IMR-90 (cell line): ENCODE results near the gene KLHDC2. TPM values are rescaled to one million over a fixed set of nuclear protein-coding genes. Genes with fewer than 3 reads are reported as not detected.

Experiments
- ATAC-seq: fragments of 200-7000 bp; cut with Tn5 transposase; 2 replicates; pipeline ENCODE4 v1.9.1; 2020; ENCODE audit warnings: low read depth, mild to moderate bottlenecking, moderate library complexity
- BruUV-seq: library from RNA; stranded (reverse); fragments of 400-500 nt; replicated peaks from 2 replicates; lab custom pipeline; 2021; lab: Mats Ljungman, UMichigan
- CTCF ChIA-PET: fragments of 300-600 bp; formaldehyde crosslinking; extraction: SDS; loops from one replicate; lab custom pipeline; 2021; ENCODE audit warnings: antibody characterized with exemption; lab: Yijun Ruan, JAX
- POLR2A ChIA-PET: fragments of 300-600 bp; sonication (Branson Sonifier 250); formaldehyde crosslinking; loops from one replicate; lab custom pipeline; 2022; ENCODE audit warnings: antibody characterized with exemption; ENCODE audit not compliant: unreplicated experiment; lab: Charles Lee
- DNase-seq: peaks from one replicate; pipeline ENCODE4 v3.0.0; 2013
- H2AFZ ChIP-seq: replicated peaks from 2 replicates; pipeline ENCODE3; 2013; ENCODE audit warnings: low read length, mild to moderate bottlenecking; ENCODE audit not compliant: poor library complexity
- H2AK5ac ChIP-seq: 2 replicates; pipeline ENCODE4 v1.6.1; 2013; ENCODE audit warnings: low read depth, low read length, inconsistent platforms
- H2AK9ac ChIP-seq: replicated peaks from 2 replicates; pipeline ENCODE3; 2013; ENCODE audit warnings: mild to moderate bottlenecking, low read depth, low read length, moderate library complexity; ENCODE audit not compliant: poor library complexity
- H2BK120ac ChIP-seq: 2 replicates; pipeline ENCODE4 v1.6.1; 2013; ENCODE audit warnings: low read depth, low read length, inconsistent platforms
- H2BK15ac ChIP-seq: 3 replicates; pipeline ENCODE4 v1.6.1; 2013; ENCODE audit warnings: low read depth, low read length, inconsistent platforms
- H2BK20ac ChIP-seq: 2 replicates; pipeline ENCODE4 v1.6.1; 2013; ENCODE audit warnings: low read depth, mild to moderate bottlenecking, inconsistent platforms, low read length, moderate library complexity
- H2BK5ac ChIP-seq: 2 replicates; pipeline ENCODE4 v1.6.1; 2013; ENCODE audit warnings: mild to moderate bottlenecking, low read depth, low read length, inconsistent platforms; ENCODE audit not compliant: poor library complexity, severe bottlenecking
- H3K14ac ChIP-seq: replicated peaks from 2 replicates; pipeline ENCODE4 v1.6.1; 2013; ENCODE audit warnings: low read depth, low read length, inconsistent platforms
- H3K18ac ChIP-seq: 2 replicates; pipeline ENCODE4 v1.6.1; 2013; ENCODE audit warnings: low read depth, low read length, control low read depth
- H3K23ac ChIP-seq: 2 replicates; pipeline ENCODE4 v1.6.1; 2013; ENCODE audit warnings: low read depth, low read length, inconsistent platforms
- H3K27ac ChIP-seq: 2 replicates; pipeline ENCODE4 v1.5.1; 2013; ENCODE audit warnings: mild to moderate bottlenecking, control low read depth, low read length; ENCODE audit not compliant: insufficient read depth
- H3K27me3 ChIP-seq: 2 replicates; pipeline ENCODE4 v1.6.1; 2013; ENCODE audit warnings: low read length; ENCODE audit not compliant: control insufficient read depth, insufficient read depth
- H3K36me3 ChIP-seq: 2 replicates; pipeline ENCODE4 v1.6.1; 2013; ENCODE audit warnings: low read length, mixed read lengths; ENCODE audit not compliant: control insufficient read depth, insufficient read depth
- H3K4ac ChIP-seq: 2 replicates; pipeline ENCODE4 v1.6.1; 2013; ENCODE audit warnings: low read depth, low read length, inconsistent platforms
- H3K4me1 ChIP-seq: 2 replicates; pipeline ENCODE4 v1.6.1; 2013; ENCODE audit warnings: low read length, mixed read lengths; ENCODE audit not compliant: control insufficient read depth, insufficient read depth
- H3K4me2 ChIP-seq: 2 replicates; pipeline ENCODE4 v1.6.1; 2013; ENCODE audit warnings: low read depth, mild to moderate bottlenecking, control low read depth, low read length, moderate library complexity
- H3K4me3 ChIP-seq: 2 replicates; pipeline ENCODE4 v1.5.1; 2013; ENCODE audit warnings: low read depth, mild to moderate bottlenecking, control low read depth, low read length, moderate library complexity; ENCODE audit not compliant: insufficient read depth
- H3K56ac ChIP-seq: 2 replicates; pipeline ENCODE4 v1.6.1; 2013; ENCODE audit warnings: low read length, inconsistent platforms; ENCODE audit not compliant: insufficient read depth; ENCODE audit errors: extremely low read depth
- H3K79me1 ChIP-seq, 2 experiments: 2 replicates each; pipeline ENCODE4 v1.6.1; 2013; ENCODE audit warnings: low read length in 2 of 2, inconsistent platforms in 1 of 2, low read depth in 1 of 2
- H3K9ac ChIP-seq: 2 replicates; pipeline ENCODE4 v1.6.1; 2013; ENCODE audit warnings: low read depth, low read length, control low read depth
- H3K9me1 ChIP-seq: 2 replicates; pipeline ENCODE4 v1.6.1; 2013; ENCODE audit warnings: low read length, inconsistent platforms; ENCODE audit not compliant: insufficient read depth
- H3K9me3 ChIP-seq: 2 replicates; pipeline ENCODE4 v1.6.1; 2013; ENCODE audit warnings: low read length; ENCODE audit not compliant: control insufficient read depth, insufficient read depth
- H4K20me1 ChIP-seq: 2 replicates; pipeline ENCODE4 v1.6.1; 2013; ENCODE audit warnings: low read length, inconsistent platforms; ENCODE audit not compliant: insufficient read depth
- H4K5ac ChIP-seq: 2 replicates; pipeline ENCODE4 v1.6.1; 2013; ENCODE audit warnings: mild to moderate bottlenecking, low read depth, low read length, control low read depth
- H4K8ac ChIP-seq, 2 experiments: 2 replicates each; pipeline ENCODE4 v1.6.1; 2013; ENCODE audit warnings: low read depth in 2 of 2, low read length in 2 of 2, control low read depth in 1 of 2, inconsistent platforms in 1 of 2
- H4K91ac ChIP-seq: 2 replicates; pipeline ENCODE4 v1.6.1; 2013; ENCODE audit warnings: low read depth, low read length, inconsistent platforms; ENCODE audit not compliant: insufficient read depth
- CEBPB ChIP-seq: IDR thresholded peaks from 2 replicates; pipeline ENCODE4 v1.6.1; 2012; ENCODE audit warnings: low read depth, low read length, improper control_type of control experiment
- CHD1 ChIP-seq: IDR thresholded peaks from 2 replicates; pipeline ENCODE4 v1.6.1; 2012; ENCODE audit warnings: low read depth, low read length, improper control_type of control experiment
- ELK1 ChIP-seq: fragments of 150-350 bp; IDR thresholded peaks from 2 replicates; pipeline ENCODE4 v1.6.1; 2016; ENCODE audit warnings: low read depth, mild to moderate bottlenecking, low read length, moderate library complexity, borderline replicate concordance
- MAFK ChIP-seq: IDR thresholded peaks from 2 replicates; pipeline ENCODE4 v1.6.1; 2012; ENCODE audit warnings: low read depth, low read length, improper control_type of control experiment
- MAZ ChIP-seq: IDR thresholded peaks from 2 replicates; pipeline ENCODE4 v1.6.1; 2012; ENCODE audit warnings: low read depth, mild to moderate bottlenecking, low read length, improper control_type of control experiment, moderate library complexity, borderline replicate concordance
- MXI1 ChIP-seq: IDR thresholded peaks from 2 replicates; pipeline ENCODE4 v1.6.1; 2012; ENCODE audit warnings: low read depth, mild to moderate bottlenecking, low read length, moderate library complexity, borderline replicate concordance
- NFE2L2 ChIP-seq: fragments of 150-350 bp; IDR thresholded peaks from 2 replicates; pipeline ENCODE4 v1.6.1; 2016; ENCODE audit warnings: low read depth, mild to moderate bottlenecking, low read length
- RAD21 ChIP-seq: IDR thresholded peaks from 2 replicates; pipeline ENCODE4 v1.6.1; 2012; ENCODE audit warnings: low read length, improper control_type of control experiment
- RCOR1 ChIP-seq: IDR thresholded peaks from 2 replicates; pipeline ENCODE4 v1.6.1; 2012; ENCODE audit warnings: mild to moderate bottlenecking, low read length, improper control_type of control experiment; ENCODE audit not compliant: insufficient replicate concordance
- RFX5 ChIP-seq: IDR thresholded peaks from 2 replicates; pipeline ENCODE4 v1.8.0; 2012; ENCODE audit warnings: low read depth, mild to moderate bottlenecking, low read length, moderate library complexity
- SMC3 ChIP-seq: fragments of 150-350 bp; IDR thresholded peaks from 2 replicates; pipeline ENCODE4 v1.6.1; 2016; ENCODE audit warnings: low read depth, mild to moderate bottlenecking, antibody characterized with exemption, low read length, moderate library complexity
- WGBS, 2 experiments: methylation state at CpG; one replicate each; pipeline versions ENCODE4 v1.1.5 to v1.1.7; 2013; ENCODE audit warnings: missing lambda C conversion rate in 2 of 2; ENCODE audit not compliant: insufficient read length in 1 of 2; ENCODE audit errors: extremely low coverage in 2 of 2; 5-methylcytosine and 5-hydroxymethylcytosine counted together
- dilution Hi-C: fragments of 300-500 bp; cut with HindIII; formaldehyde crosslinking; loops from one replicate; pipeline ENCODE4 v1.14.3; 2018; ENCODE audit warnings: low sequenced_read_pairs; ENCODE audit not compliant: unreplicated experiment
- in situ Hi-C: fragments of 300-500 bp; cut with MboI; formaldehyde crosslinking; loops from 3 replicates; pipeline ENCODE4 v1.14.3; 2019; ENCODE audit warnings: low sequenced_read_pairs, inconsistent platforms, mixed read lengths
- intact Hi-C: fragments of 100-400 bp; cut with micrococcal nuclease; formaldehyde crosslinking; loops from 2 replicates; pipeline ENCODE4 v1.10.0; 2022
- polyA plus RNA-seq, 3 experiments: library from polyadenylated mRNA; depleted of rRNA; stranded (reverse); fragments of >200 nt; gene quantifications; 2 replicates each; pipeline ENCODE4 v1.2.3, GENCODE V29; 2012; ENCODE audit warnings: low replicate concordance in 1 of 3
- total RNA-seq: library from RNA; depleted of rRNA; stranded (reverse); fragments of >200 nt; gene quantifications from 2 replicates; pipeline ENCODE4 v1.2.3, GENCODE V29; 2012
- TF ChIP-seq, protein P1 (sequence below): conservative IDR thresholded peaks from 2 replicates; pipeline ENCODE4 v1.5.1; 2012; ENCODE audit warnings: mild to moderate bottlenecking, low read depth, low read length, improper control_type of control experiment
- TF ChIP-seq, protein P2 (sequence below): fragments of 150-350 bp; IDR thresholded peaks from 2 replicates; pipeline ENCODE4 v1.6.1; 2017; ENCODE audit warnings: mild to moderate bottlenecking, antibody characterized with exemption, low read length, low read depth

Gene KLHDC2
- total and polyA plus RNA-seq, 2 of the 4 experiments (the other 2 are of a cell fraction): 29.2 to 41.8 TPM

DNA sequence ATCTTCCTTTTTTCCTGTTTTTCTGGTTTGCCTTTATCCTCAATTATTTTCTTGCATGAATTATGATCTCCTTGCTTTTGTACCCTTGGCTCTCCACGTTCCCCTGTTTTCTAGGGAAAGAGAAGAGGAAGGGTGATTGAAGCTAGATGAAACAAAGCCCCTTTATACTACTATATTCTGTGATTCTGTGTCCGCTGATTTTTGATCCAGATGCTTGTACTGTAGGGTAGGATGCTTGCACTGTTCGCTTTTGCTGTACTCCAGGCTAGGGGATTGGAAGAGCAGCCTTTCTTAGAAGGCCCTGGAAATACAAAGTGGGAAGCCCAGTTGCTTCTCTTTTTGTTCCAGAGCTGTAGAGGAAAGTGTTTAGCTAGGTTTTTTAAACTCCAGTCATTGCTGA, 35.1 kb upstream of the KLHDC2 start:
- no CpG with 5 or more reads among the region's 3 CpGs for WGBS, 2 experiments
- ATAC-seq (no peak), DNase-seq (no peak)
- Histone ChIP-seq H3K79me1 (no peaks in the 10 kb centered on the region), H3K27ac (no peak overlapping the region), H4K20me1 (no peaks in the 10 kb centered on the region), H2AK9ac (no peak overlapping the region), H3K56ac (no peak overlapping the region), H3K4ac (no peak overlapping the region), H3K36me3 (no peaks in the 10 kb centered on the region), H3K27me3 (no peaks in the 10 kb centered on the region), H3K9me3 (no peaks in the 10 kb centered on the region), H4K8ac (no peak overlapping the region), H3K18ac (no peak overlapping the region), H2BK120ac (no peak overlapping the region), H3K14ac (no peak overlapping the region), H3K9ac (no peak overlapping the region), H2BK20ac (no peak overlapping the region), H2AK5ac (no peak overlapping the region), H4K91ac (no peak overlapping the region), H3K23ac (no peak overlapping the region), H3K4me3 (no peak overlapping the region), H3K9me1 (no peaks in the 10 kb centered on the region), H3K4me1 (no peaks in the 10 kb centered on the region), H4K5ac (no peak overlapping the region), H2BK5ac (no peak overlapping the region), H2BK15ac (no peak overlapping the region), H3K4me2 (no peak overlapping the region), H2AFZ (no peak overlapping the region)
- intact Hi-C loops (no loop called here), in situ Hi-C loops (no loop called here), dilution Hi-C loops (no loop called here)
- ChIA-PET POLR2A (no interaction called here), CTCF (no interaction called here)
- TF ChIP-seq CEBPB (no peak), RFX5 (no peak), MAFK (no peak), RAD21 (no peak), ELK1 (no peak), NFE2L2 (no peak), MAZ (no peak), CHD1 (no peak), RCOR1 (no peak), SMC3 (no peak), MXI1 (no peak)
- TF ChIP-seq, protein P1, sequence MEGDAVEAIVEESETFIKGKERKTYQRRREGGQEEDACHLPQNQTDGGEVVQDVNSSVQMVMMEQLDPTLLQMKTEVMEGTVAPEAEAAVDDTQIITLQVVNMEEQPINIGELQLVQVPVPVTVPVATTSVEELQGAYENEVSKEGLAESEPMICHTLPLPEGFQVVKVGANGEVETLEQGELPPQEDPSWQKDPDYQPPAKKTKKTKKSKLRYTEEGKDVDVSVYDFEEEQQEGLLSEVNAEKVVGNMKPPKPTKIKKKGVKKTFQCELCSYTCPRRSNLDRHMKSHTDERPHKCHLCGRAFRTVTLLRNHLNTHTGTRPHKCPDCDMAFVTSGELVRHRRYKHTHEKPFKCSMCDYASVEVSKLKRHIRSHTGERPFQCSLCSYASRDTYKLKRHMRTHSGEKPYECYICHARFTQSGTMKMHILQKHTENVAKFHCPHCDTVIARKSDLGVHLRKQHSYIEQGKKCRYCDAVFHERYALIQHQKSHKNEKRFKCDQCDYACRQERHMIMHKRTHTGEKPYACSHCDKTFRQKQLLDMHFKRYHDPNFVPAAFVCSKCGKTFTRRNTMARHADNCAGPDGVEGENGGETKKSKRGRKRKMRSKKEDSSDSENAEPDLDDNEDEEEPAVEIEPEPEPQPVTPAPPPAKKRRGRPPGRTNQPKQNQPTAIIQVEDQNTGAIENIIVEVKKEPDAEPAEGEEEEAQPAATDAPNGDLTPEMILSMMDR: no peak
- TF ChIP-seq, protein P2, sequence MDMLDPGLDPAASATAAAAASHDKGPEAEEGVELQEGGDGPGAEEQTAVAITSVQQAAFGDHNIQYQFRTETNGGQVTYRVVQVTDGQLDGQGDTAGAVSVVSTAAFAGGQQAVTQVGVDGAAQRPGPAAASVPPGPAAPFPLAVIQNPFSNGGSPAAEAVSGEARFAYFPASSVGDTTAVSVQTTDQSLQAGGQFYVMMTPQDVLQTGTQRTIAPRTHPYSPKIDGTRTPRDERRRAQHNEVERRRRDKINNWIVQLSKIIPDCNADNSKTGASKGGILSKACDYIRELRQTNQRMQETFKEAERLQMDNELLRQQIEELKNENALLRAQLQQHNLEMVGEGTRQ: no peak
- no TSS peak for BruUV-seq
